Kidney (tissue), 14 donors: ENCODE data around the gene DDX31. TPM values are rescaled to one million over a fixed set of nuclear protein-coding genes. Genes with fewer than 3 reads are reported as not detected.

Experiments
- DNase-seq, 5 donors: peaks; one replicate each; pipeline ENCODE4 v3.0.0-alpha.2; 2013 to 2020
- FAIRE-seq: peaks from 2 replicates; lab custom pipeline; 2012; peaks lifted over from hg19 to GRCh38; lab: Jason Lieb, UNC
- H3K27ac ChIP-seq, 2 donors: one replicate each; pipeline ENCODE4 v1.7.0; 2013; ENCODE audit warnings: low read depth in 2 of 2, low read length in 2 of 2, inconsistent platforms in 1 of 2
- H3K27me3 ChIP-seq: one replicate; pipeline ENCODE4 v1.7.1; 2013; ENCODE audit warnings: low read length, inconsistent platforms; ENCODE audit not compliant: control insufficient read depth, insufficient read depth
- H3K36me3 ChIP-seq, 3 donors: one replicate each; pipeline versions ENCODE4 v1.7.0 to v1.7.1; 2013; ENCODE audit warnings: low read length in 3 of 3, control low read depth in 1 of 3, inconsistent platforms in 1 of 3; ENCODE audit not compliant: insufficient read depth in 3 of 3, control insufficient read depth in 2 of 3
- H3K4me1 ChIP-seq, 3 donors: one replicate each; pipeline versions ENCODE4 v1.7.0 to v1.7.1; 2013; ENCODE audit warnings: low read length in 3 of 3, inconsistent platforms in 1 of 3, low read depth in 1 of 3; ENCODE audit not compliant: control insufficient read depth in 2 of 3, insufficient read depth in 2 of 3
- H3K4me3 ChIP-seq, 3 donors: one replicate each; pipeline versions ENCODE4 v1.7.0 to v1.8.1; 2013; ENCODE audit warnings: low read length in 3 of 3, control low read depth in 1 of 3, inconsistent platforms in 1 of 3
- H3K9ac ChIP-seq, 3 donors: one replicate each; pipeline versions ENCODE4 v1.7.0 to v1.7.1; 2013; ENCODE audit warnings: low read length in 3 of 3, control low read depth in 1 of 3, inconsistent platforms in 1 of 3
- H3K9me3 ChIP-seq, 3 donors: one replicate each; pipeline versions ENCODE4 v1.7.0 to v1.7.1; 2013; ENCODE audit warnings: low read length in 3 of 3, control low read depth in 1 of 3, inconsistent platforms in 1 of 3; ENCODE audit not compliant: control insufficient read depth in 2 of 3, insufficient read depth in 1 of 3
- CTCF ChIP-seq: IDR thresholded peaks from 3 replicates; pipeline ENCODE4 v1.5.1; 2012; ENCODE audit warnings: mild to moderate bottlenecking, moderate library complexity, borderline replicate concordance; ENCODE audit not compliant: insufficient read depth; ENCODE audit errors: extremely low read depth
- intact Hi-C: fragments of 100-400 bp; cut with DNase I; formaldehyde crosslinking; loops from one replicate; pipeline ENCODE4 v1.11.1; 2022
- polyA plus RNA-seq: library from polyadenylated mRNA; stranded (reverse); fragments of 350-450 nt; fragmentation: Illumina TruSeq; extraction: RNeasy Lipid Tissue Mini Kit (QIAGEN cat#74804); gene quantifications from one replicate; pipeline ENCODE4 v1.2.3, GENCODE V29; 2014; ENCODE audit warnings: low read depth, low replicate concordance; ENCODE audit not compliant: insufficient read depth
- total RNA-seq: library from RNA; stranded (reverse); fragmentation: NEBNext Ultra II Directional; extraction: Animal tissue kit (Norgen Biotek cat#: 25700); gene quantifications from one replicate; pipeline ENCODE4 v1.2.1, GENCODE V29; 2021
- donor health status: control.
- donor health status: control.
- donor health status: control.
- donor health status: control.
- donor health status: control.
- donor health status: DM: yes; HTN: yes; CAD: no.
- donor health status: Normal renal cell carcinoma (clear cell type).

Gene DDX31
- total and polyA plus RNA-seq, 2 donors from 2014 or later: 6.4 to 27.6 TPM

- intact Hi-C loops: no loop called here
- H3K27me3 ChIP-seq: no peaks in the 10 kb centered on the region
- H3K4me1 ChIP-seq: no peaks in the 10 kb centered on the region
- no peak overlapping the region for H3K9ac ChIP-seq
- no peak for FAIRE-seq
- no peak for TF ChIP-seq CTCF
- no peaks in the 10 kb centered on the region for H3K9me3 ChIP-seq
- no peak for DNase-seq
- no peak overlapping the region for H3K27ac ChIP-seq
- peaks cover 0 to 19% (median 16%) of the 10 kb centered on the region in 3 donors for H3K36me3 ChIP-seq
- no peak overlapping the region for H3K4me3 ChIP-seq
Measured at GRCh38 chr9:132600326-132600984, 69.3 kb downstream of the DDX31 start.

- Histone ChIP-seq H3K27me3 (peaks cover 3% of the 10 kb centered on the region), H3K27ac (no peak overlapping the region), H3K9me3 (no peaks in the 10 kb centered on the region), H3K4me3 (no peak overlapping the region), H3K9ac (no peak overlapping the region), H3K36me3 (peaks cover 0 to 20% (median 12%) of the 10 kb centered on the region in 3 donors), H3K4me1 (no peaks in the 10 kb centered on the region)
- TF ChIP-seq CTCF: no peak
- FAIRE-seq: no peak
- DNase-seq: no peak
- intact Hi-C loops: no loop called here
Measured at GRCh38 chr9:132597073-132597775, 72.6 kb downstream of the DDX31 start.

GRCh38 chr9:132596200-132596599, 73.6 kb downstream of the DDX31 start:
- DNase-seq (no peak), FAIRE-seq (no peak)
- peaks cover 13% of the 10 kb centered on the region for H3K27me3 ChIP-seq
- H3K4me3 ChIP-seq: no peak overlapping the region
- no peak overlapping the region for H3K27ac ChIP-seq
- H3K36me3 ChIP-seq: peaks cover 0 to 15% (median 10%) of the 10 kb centered on the region in 3 donors
- H3K9me3 ChIP-seq: no peaks in the 10 kb centered on the region
- H3K9ac ChIP-seq: no peak overlapping the region
- no peaks in the 10 kb centered on the region for H3K4me1 ChIP-seq
- intact Hi-C loops: no loop called here
- no peak for TF ChIP-seq CTCF
